Posterior vena cava (tissue), 2 donors: ENCODE results near the gene PTHLH. TPM values are rescaled to one million over a fixed set of nuclear protein-coding genes. Genes with fewer than 3 reads are reported as not detected.

Experiments used
- DNase-seq: peaks from one replicate; pipeline ENCODE4 v3.0.0-alpha.2; 2020; ENCODE audit warnings: low spot score
- intact Hi-C, 2 donors: fragments of 100-400 bp; cut with DNase I; formaldehyde crosslinking; loops; one replicate each; pipeline versions ENCODE4 v1.14.1 to v1.14.2; 2022 to 2023
- total RNA-seq, 2 donors: library from RNA; stranded (reverse); fragmentation: NEBNext Ultra II Directional; extraction: Animal tissue kit (Norgen Biotek cat#: 25700); gene quantifications; one replicate each; pipeline ENCODE4 v1.2.1, GENCODE V29; 2021
- donor health status: DM: yes; HTN: yes; CAD: no.
- donor health status: DM: yes; HTN: yes; CAD: no.

The PTHLH gene
- total RNA-seq, 2 donors from 2014 or later, result 1.8 to 2.1 TPM

DNA sequence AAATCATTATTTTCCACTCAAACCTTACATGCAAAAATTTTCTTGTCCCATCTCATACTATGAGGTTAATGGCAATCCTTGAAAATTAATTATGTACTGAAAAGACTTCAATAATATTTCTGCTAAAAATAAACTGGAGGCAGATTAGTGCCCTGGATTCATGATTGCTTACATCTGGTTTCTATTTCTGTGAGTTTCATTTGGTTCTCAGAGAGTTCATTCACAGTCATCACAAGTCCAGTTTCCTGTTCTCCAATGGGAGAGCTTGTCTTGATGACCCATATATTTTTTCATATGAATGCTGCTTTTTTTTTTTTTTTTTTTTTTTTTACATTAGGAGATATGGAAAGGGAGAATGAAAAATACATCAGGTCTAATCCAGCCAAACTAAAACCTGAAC is 6.6 kb upstream of the PTHLH start:
- intact Hi-C loops, result loop anchor here in 1 of 2 donors (5.0 kb wide), 1 partner anchor 208 kb away; no protein-coding TSS in a partner anchor
- no peak for DNase-seq

DNA sequence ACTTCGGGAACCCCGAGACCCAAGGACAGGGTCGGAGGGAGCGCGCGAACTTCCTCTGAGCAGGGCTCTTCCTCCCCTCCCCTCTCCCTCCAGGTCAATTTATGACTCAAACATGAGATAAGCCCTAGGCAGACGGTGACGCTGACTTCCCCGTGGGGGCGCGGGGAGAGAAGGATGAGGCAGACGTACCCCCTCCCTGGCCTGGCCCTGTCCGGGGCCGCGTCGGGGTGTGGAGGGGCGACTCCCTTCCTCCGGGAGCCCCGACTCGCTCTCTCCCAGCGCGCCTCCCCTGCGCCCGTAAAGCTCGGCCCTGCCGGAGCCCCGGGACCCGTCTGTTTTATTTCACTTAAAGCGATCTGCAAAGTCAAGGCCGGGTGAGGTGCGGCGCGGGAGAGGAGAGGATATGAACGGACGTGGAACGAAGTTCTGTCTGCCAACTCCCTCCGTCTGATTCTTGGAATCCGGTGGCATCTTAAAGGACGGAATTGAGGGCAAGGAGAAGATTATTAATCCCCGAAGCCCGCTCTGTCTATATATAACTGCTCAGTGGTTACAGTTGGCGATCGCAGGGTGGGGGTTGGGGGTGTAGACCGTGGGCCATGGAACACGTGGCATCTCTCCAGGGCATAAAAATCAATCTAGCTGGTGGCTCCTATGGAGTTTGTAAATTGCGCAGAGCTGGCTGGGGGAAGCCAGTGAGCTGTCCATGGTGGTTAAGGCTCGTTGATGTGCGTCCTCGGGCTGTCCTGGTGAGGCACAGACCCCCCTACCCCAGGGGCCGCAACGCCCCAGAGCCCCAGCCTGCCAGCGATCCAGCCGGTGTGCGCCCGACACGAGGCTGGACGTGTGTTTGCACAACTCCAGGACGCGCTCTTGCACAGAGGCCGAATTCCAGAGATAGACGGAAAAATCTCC is 2.9 kb upstream of the PTHLH start:
- intact Hi-C loops, result loop anchor here in 1 of 2 donors (5.0 kb wide), 1 partner anchor 212 kb away; no protein-coding TSS in a partner anchor
- DNase-seq, result peak; percentile 84

DNA sequence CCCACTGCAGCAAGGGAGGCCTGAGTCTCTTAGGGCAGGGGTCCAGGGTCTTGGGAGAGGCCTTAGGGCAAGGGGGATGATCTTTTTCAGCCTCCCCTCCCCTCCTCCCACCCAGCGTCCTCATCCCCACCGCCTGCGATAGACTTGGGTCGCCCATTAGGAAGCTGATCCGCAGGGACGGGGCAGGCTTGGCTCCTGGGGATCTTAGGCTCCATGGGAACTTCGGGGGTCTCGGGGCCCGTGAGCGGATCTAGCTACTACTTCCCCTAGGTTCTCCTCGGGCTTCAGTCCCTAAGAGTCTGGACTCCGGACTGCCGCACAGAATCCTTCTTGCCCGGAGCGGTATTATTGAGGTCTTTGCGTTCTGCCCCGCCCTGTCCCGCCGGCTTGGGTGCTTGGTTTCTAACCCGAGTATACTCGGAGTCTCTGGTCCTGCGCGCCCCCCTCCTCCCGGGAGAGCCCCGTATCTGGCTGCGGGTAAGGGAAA is 2.2 kb upstream of the PTHLH start:
- intact Hi-C loops, result loop anchor here in 1 of 2 donors (5.0 kb wide), 1 partner anchor 213 kb away; no protein-coding TSS in a partner anchor
- DNase-seq, result no peak

DNA sequence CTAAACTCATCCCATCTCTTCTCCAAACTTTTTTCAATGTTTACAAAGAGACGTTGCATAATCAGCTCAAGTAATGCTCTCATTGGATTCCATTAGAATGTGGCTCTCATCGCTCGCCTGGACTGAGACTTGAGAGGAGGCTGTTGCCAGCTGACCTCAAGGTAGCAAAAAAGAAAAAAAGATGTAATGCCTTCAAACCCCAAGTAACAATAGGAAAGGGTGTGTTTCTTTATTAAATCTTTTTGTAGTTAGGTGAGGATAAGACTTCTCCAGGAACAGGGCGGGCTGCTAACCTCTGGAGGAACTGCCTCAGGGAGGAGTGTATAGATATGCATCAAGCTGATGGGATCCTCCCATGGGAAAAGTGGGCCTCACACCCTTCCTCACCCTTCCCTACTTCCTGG is 956 bp upstream of the PTHLH start:
- intact Hi-C loops, result no loop called here

DNA sequence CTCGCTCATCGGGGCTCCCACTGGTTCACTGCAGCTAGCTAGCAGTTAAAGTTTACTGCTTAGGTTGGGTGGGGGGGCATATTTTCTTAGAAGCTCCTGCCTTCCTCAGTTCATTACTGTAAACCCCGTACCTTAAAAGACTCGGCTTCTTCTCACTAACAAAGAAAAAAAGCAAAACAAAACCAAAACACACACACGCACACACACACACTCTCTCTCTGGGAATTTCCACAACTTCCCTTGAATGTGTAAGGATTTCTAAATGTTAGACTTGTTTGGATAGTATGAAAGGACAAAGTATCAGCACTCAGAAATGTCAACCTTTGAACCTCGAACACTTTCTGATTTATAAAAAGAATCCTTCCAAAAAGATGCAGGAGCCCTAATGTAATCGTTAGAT is 927 bp downstream of the PTHLH start:
- DNase-seq, result no peak
- intact Hi-C loops, result no loop called here

More for the DNA sequence above, 956 bp upstream of the PTHLH start:
- no peak for DNase-seq

DNA sequence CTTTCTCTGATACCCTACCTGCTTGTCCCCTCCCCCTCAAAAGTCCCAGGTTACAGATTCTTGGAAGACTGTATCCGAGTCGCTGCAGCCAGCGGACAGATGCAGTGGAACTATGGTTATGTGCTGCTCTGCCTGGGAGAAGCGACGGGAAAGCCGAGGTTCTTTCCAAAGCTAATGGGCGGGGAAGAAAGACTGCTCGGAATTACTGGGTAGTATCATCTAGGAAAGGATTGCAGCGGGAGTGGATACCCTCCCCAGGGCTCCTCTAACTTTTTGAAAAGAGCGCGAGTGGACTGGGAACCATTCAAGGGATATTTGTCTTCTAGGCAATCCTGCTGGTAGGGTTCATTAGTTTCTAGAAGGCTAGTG is 1.4 kb downstream of the PTHLH start:
- intact Hi-C loops, result no loop called here
- no peak for DNase-seq

DNA sequence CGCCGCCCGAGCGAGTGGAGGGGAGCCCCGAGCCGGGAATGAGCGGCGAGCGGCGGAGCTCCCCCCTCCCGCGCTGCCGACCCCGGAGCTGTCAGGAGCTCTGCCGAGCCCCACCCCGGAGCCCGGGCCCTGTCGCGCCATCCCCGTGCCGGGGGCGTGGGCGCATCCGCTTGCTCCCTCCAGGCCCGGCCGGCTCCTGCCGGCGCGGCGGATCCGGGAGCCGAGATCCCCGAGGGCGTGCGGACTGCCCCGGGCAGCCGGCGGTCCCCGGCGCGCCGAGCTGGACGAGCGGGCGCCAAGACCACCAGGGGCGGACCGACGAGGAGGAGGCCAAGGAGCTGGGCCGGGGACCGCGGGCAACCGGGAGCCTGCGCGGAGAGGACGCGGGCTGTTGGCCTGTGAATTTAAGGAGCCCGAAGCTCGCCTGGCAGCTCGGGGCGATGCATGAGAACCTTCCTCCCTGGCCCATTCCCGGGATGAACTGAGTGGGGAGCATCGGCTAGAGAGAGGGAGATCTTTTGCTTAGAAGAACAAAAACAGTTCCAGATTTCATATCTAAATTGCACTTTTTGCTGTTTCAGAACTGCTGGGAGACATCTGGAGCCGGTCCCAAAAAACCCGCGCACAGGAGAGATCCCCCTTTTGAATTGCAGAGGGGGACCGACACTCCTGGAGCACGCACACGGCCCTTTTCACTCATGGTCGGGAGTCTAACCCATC is 2.0 kb downstream of the PTHLH start:
- intact Hi-C loops, result no loop called here

DNA sequence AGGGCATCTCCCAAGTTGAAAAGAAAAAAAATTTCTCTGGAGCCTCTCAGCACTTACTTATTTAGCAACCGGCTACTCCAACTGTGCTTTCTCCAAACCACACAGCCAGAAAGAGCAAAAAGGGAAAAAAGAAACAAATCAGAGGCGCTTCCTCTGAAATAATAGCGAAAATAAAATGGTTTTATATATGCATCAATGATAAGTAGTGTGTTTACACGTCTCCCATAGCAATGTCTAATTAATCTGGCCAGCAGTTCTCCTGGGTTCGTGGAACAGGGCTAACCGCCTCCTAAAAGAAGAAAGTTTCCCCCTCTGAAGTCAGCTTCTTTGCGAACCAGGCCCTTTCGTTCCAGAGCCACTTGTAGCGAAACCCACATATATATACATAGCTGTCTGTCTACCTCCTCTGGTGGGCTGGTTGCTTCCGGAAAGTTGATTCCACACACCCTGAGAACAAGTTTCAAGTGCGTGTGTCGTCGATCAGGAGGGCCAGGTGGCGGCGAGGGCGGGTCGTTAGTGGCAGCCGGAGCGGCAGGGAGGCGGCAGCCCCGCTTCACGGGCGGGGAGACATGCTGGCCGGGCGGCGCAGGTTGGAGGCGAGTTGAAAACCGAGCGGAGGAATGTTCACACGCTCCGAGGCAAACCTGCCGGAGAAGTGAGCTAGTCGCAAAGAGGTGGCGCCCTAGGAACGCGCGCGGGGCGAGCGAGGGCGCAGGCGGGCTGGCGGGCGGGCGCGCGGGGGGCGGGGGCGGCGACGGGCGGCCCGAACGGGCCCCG is 2.7 kb downstream of the PTHLH start:
- intact Hi-C loops, result no loop called here
- peak; percentile 81 for DNase-seq

More for the DNA sequence above, 2.0 kb downstream of the PTHLH start:
- DNase-seq, result no peak

DNA sequence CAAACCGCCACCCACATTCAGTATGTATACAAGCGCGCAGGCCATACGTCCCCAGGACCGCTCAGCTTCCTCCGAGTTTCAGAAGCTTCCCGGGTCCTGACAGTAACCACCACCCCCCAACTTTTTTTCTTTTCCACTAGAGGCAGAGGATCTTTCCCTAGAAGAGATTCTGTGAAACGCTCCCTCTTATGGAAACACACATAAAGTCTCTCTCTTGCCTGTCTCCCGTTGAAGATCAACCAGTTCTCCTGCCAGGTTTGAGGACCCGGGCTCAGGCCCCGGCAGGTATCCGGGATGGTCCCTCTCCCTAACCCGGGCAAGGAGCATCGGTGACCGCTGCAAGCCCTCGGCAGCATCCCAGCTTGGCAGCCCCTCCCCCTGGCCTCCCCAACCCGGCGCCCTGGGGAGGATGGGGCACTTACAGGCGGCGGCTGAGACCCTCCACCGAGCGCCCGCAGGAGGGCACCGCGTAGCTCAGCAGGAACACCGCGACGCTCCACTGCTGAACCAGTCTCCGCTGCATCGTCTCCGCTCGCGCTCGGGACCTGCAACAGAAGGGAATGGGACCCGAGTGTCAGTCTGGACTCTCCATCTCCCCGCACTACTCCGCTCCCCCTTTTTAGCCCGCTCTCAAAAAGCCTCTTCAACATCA is 3.4 kb downstream of the PTHLH start:
- peak; percentile 80 for DNase-seq
- intact Hi-C loops, result no loop called here

DNA sequence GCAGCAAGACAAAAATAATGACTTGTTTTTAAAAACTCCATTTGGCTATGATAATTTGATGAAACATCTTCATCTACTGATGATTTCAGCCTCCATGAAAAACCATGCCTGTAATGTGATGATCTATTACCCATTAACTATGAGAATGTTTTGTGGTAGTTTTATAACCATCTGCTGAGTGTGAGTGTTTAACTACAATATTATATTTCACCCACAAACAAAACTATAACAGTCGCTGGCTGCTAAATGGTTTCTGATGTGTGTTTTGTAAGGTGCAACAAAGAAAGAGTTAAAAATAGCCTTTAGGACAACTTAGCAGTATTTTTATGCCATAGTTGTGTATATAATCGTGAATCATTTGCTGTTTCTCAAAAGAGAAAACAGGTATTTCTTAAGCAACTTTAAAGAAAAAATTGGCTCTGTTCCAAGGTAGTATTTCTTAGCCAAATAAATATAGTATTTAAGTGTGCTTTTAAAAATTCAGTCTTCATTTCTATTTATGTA is 4.9 kb downstream of the PTHLH start:
- intact Hi-C loops, result no loop called here
- no peak for DNase-seq

DNA sequence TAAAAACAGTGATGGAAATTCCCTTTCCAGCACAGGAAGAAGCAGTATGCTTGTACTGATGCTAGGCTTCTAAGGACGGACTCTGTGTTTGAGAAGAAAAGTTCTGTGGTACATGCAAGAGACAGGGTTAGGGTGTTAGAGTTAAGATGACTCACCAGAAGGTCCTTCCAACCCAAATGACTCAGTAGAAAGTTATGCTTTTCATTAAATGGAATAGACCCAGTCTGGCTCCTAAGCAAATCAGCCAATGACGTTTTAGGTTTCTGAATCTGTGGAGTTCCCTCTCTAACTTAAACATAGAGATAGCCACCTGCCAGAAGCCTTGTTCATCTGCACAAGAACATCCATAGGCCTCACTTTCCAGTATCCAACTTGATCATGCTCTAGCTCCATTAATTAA is 5.7 kb downstream of the PTHLH start:
- intact Hi-C loops, result no loop called here

DNA sequence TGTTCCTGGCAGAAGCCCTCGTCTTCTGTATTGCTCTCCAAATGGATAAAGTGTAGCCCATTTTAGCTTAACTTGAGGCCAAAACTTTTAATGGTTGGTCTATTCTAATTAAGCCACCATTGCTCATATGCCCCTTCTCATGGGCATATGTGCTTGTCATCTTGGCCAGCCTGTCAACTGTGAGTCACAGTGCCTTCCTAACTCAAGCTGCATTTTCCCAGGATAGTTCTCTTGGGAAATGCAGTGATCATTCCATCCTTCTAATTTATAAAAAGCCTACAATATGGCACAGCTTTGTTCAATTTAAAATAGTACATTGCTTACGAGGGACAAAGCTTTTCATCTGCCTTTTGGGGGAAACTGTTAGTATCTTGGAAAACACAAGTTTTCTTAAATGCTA is 6.6 kb downstream of the PTHLH start:
- no peak for DNase-seq
- intact Hi-C loops, result no loop called here

More for the DNA sequence above, 5.7 kb downstream of the PTHLH start:
- DNase-seq, result no peak

DNA sequence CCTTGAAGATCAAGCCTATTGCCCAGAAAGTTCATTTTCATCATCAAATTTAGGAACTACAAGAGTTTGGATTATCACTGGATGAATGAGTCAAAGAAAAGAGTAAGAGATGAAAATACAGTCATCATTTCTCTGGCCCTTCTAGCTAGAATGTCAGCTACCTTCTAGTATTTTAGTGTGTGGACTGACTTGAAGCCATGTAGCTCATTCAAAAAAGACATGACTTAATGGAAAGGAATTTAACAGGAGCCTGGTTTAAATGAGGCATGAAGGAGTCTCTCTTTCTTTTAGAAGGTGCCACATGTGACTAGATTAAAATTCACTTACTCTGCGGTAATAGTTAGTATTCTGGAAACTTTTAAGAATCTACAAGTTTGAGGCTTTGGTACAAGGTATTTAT is 7.1 kb downstream of the PTHLH start:
- no peak for DNase-seq
- intact Hi-C loops, result no loop called here

DNA sequence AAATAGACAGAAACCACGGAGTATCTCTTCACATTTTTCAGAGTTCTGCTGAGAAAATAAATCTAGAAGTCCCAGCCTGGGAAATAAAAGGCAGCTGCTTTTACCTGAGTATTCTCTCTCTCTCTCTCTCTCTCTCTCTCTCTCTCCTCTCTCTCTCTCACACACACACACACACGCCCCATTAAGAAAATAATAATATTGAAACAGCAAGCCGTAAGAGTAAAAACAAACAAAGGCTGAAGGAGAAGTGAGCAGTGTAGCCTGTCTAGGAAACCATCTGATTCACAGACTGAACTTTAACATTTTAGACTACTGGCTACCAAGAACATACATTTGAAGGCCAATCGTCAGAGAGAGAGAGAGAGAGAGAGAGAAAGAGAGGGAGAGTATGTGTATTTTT is 8.4 kb downstream of the PTHLH start:
- DNase-seq, result no peak
- intact Hi-C loops, result no loop called here

DNA sequence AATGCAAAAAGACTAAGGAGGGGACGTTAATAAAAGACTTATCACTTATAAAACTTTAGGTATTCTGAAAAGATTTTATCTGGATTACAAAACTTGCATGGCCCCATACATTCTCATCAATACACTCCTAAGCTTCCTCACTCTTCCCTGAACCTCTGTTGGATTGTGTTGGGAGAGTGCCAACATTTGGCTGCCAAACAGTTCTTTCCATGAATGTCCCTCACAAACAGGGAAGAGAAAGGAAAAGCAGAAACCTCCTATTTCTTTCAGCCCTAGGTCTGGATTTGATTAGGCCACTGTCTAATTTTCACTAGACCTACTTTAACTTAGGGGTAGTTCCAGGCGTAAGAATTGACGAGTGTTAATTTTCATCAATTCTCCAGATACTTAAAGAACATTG is 11.7 kb downstream of the PTHLH start:
- no peak for DNase-seq
- intact Hi-C loops, result no loop called here

DNA sequence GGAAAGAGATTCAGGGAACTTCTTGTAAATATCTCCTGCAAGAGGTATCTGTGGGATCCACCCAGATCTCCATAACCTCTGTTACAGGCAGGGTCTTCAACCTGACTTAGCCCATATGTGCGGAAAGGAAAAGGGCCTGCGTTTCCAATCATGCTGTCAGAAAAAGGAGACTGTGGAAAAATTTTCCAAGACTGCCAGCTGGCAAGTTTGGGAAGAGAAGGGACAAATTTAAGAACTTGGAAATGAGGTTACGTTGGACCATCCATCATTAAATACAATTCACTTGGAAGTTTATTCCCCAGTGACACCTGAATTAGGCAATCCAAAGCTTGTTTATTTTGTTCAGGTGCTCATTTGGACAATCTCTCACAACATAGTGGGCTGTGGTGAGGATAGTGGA is 13.9 kb downstream of the PTHLH start:
- no peak for DNase-seq
- intact Hi-C loops, result no loop called here

DNA sequence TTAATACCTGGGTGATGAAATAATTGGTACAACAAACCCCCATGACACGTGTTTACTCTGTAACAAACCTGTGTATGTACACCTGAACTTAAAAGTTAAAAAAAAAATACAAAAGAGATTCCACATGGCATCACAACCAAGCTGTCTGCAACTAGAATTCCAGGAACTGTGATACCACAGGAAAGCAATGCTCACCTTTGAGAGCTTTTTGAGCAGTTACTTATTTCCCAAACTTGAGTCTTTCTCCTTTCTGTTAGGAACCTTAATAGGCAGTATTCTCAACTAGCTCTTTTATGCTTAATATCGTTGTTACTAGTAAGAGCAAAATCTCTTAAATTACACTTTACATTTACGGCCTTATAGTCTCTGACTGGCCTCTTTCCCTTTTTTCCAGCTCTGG is 15.2 kb downstream of the PTHLH start:
- intact Hi-C loops, result no loop called here
- DNase-seq, result no peak

DNA sequence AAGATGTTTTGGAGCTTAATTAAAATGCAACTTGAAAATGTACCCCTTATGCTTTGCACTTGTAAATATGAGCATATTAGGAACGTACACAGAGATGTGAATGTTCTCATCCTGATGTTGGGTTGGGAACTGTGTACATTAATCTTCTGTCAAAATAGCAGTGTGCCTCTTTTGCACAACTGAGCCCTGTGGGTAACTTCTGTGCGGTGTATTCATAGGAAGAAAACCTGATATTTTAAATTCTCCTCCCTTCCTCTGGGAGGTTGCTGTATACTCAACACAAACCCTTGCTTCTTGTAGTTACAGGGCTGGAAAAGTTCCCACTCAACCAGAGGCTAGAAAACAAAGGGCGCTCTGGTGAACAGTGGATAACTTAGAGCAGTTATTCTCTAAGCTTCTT is 18.7 kb downstream of the PTHLH start:
- DNase-seq, result no peak
- intact Hi-C loops, result no loop called here

DNA sequence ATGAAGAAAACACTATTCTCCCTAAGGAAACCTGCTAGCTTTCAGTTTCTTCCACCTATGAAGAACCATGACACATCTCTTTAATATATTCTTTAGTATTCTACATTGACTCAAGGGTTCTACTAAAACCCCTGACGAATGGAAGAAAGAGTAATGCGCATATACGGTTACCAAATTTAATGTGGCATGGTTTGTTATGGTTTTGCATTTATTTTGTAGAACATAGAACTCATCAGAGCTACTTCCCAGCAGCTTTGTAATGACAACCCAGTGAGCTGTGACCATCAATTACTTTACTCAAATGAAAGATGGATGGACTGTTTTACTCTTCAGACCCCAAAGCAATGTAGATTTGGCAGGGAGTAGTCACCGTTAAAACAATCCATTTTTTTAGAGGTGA is 19.2 kb downstream of the PTHLH start:
- intact Hi-C loops, result no loop called here
- DNase-seq, result no peak
